H1 (cell line): ENCODE measurements around the gene PCIF1. TPM values are rescaled to one million over a fixed set of nuclear protein-coding genes. Genes with fewer than 3 reads are reported as not detected.

Experiments
- CTBP2 ChIP-seq: IDR thresholded peaks from 2 replicates; pipeline ENCODE4 v1.7.0; 2011; ENCODE audit warnings: borderline replicate concordance, mild to moderate bottlenecking, moderate library complexity, mixed read lengths, low read length; ENCODE audit not compliant: insufficient read depth, insufficient read length
- EGR1 ChIP-seq: IDR thresholded peaks from 2 replicates; pipeline ENCODE4 v1.6.1; 2011; ENCODE audit warnings: low read depth, low read length, borderline replicate concordance
- HDAC6 ChIP-seq: IDR thresholded peaks from one replicate; pipeline ENCODE4 v1.7.1; 2012; ENCODE audit warnings: low read depth, mild to moderate bottlenecking, inconsistent platforms, low read length, moderate library complexity
- KDM5A ChIP-seq: fragments of 200-600 bp; IDR thresholded peaks from 2 replicates; pipeline ENCODE4 v1.7.1; 2012; ENCODE audit warnings: mild to moderate bottlenecking, low read length, inconsistent platforms, mixed read lengths
- NANOG ChIP-seq: IDR thresholded peaks from 2 replicates; pipeline ENCODE4 v1.6.1; 2011; ENCODE audit warnings: low read length, low read depth, mild to moderate bottlenecking, inconsistent platforms; ENCODE audit not compliant: insufficient read depth, poor library complexity, severe bottlenecking
- POU5F1 ChIP-seq: IDR thresholded peaks from 2 replicates; pipeline ENCODE4 v1.6.1; 2011; ENCODE audit warnings: low read depth, mild to moderate bottlenecking, low read length, moderate library complexity
- SP2 ChIP-seq: IDR thresholded peaks from 2 replicates; pipeline ENCODE4 v1.6.1; 2012; ENCODE audit warnings: mild to moderate bottlenecking, low read length, inconsistent platforms
- TEAD4 ChIP-seq: IDR thresholded peaks from 2 replicates; pipeline ENCODE4 v1.6.1; 2012; ENCODE audit warnings: low read depth, low read length, inconsistent platforms, mixed read lengths
- polyA plus RNA-seq, 7 experiments: library from polyadenylated mRNA; depleted of rRNA in 3 of 7; stranded (reverse) in 5 of 7; unstranded in 2 of 7; fragments of >200 nt in 5 of 7; fragments of 200-250 nt in 2 of 7; gene quantifications; 1 replicate in 5 of 7; 2 replicates in 1 of 7; 4 replicates in 1 of 7; pipeline versions ENCODE4 v1.2.1 to v1.2.3, GENCODE V29; 2011 to 2013; ENCODE audit warnings: missing spikeins in 2 of 7, mixed read lengths in 2 of 7
- total RNA-seq: library from RNA; stranded (reverse); fragmentation: NEBNext Ultra II Directional; extraction: Animal tissue kit (Norgen Biotek cat#: 25700); gene quantifications from 2 replicates; pipeline ENCODE4 v1.2.1, GENCODE V29; 2021
- TF ChIP-seq, protein P1 (sequence below): fragments of 300-600 bp; sonication (generic); IDR thresholded peaks from 2 replicates; pipeline ENCODE4 v1.7.1; 2012; ENCODE audit warnings: low read length, moderate library complexity, mild to moderate bottlenecking, inconsistent platforms; ENCODE audit not compliant: insufficient replicate concordance
- TF ChIP-seq, protein P2 (sequence below): IDR thresholded peaks from 2 replicates; pipeline ENCODE4 v1.6.1; 2012; ENCODE audit warnings: inconsistent platforms

The PCIF1 gene
- total and polyA plus RNA-seq, 2 of the 8 experiments (the other 6 are each of a cell fraction or from before 2014, with no cell fraction given): 30.3 to 30.6 TPM

DNA sequence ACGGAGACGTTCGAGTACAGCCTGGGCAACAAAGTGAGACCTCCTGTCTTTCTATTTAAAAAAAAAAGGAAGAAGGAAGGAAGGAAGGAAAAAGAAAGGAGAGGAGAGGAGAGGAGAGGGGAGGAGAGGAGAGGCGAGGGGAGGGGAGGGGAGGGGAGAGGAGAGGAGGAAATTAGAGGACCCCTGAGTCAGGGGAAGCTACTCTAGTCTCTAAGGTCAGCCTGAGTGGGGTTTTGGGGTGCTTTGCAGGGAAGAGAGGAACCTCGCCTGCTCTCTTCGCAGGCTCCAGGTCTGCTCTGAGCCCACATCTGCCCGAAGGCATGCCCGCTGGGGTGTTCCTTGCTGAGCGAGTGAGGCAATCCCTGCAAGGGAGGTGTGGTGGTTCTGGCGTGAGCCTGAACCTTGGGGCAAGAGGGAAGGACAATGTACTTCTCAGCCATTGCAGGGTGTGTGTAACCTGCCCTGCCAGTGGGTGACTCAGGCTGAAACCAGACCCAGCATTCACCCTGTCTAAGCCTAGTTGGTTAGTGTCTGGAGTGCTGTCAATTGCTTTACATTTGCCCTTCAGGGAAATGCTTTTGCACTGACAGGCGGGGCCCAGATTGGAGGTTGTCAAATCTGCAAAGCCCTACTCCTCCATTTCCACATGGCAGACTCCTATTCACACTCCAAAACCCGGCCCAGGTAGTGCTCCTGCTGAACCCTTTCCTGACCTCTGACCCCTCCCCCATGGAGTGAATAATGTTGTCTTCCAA, 58.9 kb downstream of the PCIF1 start (continued):
- TF ChIP-seq, protein P1, sequence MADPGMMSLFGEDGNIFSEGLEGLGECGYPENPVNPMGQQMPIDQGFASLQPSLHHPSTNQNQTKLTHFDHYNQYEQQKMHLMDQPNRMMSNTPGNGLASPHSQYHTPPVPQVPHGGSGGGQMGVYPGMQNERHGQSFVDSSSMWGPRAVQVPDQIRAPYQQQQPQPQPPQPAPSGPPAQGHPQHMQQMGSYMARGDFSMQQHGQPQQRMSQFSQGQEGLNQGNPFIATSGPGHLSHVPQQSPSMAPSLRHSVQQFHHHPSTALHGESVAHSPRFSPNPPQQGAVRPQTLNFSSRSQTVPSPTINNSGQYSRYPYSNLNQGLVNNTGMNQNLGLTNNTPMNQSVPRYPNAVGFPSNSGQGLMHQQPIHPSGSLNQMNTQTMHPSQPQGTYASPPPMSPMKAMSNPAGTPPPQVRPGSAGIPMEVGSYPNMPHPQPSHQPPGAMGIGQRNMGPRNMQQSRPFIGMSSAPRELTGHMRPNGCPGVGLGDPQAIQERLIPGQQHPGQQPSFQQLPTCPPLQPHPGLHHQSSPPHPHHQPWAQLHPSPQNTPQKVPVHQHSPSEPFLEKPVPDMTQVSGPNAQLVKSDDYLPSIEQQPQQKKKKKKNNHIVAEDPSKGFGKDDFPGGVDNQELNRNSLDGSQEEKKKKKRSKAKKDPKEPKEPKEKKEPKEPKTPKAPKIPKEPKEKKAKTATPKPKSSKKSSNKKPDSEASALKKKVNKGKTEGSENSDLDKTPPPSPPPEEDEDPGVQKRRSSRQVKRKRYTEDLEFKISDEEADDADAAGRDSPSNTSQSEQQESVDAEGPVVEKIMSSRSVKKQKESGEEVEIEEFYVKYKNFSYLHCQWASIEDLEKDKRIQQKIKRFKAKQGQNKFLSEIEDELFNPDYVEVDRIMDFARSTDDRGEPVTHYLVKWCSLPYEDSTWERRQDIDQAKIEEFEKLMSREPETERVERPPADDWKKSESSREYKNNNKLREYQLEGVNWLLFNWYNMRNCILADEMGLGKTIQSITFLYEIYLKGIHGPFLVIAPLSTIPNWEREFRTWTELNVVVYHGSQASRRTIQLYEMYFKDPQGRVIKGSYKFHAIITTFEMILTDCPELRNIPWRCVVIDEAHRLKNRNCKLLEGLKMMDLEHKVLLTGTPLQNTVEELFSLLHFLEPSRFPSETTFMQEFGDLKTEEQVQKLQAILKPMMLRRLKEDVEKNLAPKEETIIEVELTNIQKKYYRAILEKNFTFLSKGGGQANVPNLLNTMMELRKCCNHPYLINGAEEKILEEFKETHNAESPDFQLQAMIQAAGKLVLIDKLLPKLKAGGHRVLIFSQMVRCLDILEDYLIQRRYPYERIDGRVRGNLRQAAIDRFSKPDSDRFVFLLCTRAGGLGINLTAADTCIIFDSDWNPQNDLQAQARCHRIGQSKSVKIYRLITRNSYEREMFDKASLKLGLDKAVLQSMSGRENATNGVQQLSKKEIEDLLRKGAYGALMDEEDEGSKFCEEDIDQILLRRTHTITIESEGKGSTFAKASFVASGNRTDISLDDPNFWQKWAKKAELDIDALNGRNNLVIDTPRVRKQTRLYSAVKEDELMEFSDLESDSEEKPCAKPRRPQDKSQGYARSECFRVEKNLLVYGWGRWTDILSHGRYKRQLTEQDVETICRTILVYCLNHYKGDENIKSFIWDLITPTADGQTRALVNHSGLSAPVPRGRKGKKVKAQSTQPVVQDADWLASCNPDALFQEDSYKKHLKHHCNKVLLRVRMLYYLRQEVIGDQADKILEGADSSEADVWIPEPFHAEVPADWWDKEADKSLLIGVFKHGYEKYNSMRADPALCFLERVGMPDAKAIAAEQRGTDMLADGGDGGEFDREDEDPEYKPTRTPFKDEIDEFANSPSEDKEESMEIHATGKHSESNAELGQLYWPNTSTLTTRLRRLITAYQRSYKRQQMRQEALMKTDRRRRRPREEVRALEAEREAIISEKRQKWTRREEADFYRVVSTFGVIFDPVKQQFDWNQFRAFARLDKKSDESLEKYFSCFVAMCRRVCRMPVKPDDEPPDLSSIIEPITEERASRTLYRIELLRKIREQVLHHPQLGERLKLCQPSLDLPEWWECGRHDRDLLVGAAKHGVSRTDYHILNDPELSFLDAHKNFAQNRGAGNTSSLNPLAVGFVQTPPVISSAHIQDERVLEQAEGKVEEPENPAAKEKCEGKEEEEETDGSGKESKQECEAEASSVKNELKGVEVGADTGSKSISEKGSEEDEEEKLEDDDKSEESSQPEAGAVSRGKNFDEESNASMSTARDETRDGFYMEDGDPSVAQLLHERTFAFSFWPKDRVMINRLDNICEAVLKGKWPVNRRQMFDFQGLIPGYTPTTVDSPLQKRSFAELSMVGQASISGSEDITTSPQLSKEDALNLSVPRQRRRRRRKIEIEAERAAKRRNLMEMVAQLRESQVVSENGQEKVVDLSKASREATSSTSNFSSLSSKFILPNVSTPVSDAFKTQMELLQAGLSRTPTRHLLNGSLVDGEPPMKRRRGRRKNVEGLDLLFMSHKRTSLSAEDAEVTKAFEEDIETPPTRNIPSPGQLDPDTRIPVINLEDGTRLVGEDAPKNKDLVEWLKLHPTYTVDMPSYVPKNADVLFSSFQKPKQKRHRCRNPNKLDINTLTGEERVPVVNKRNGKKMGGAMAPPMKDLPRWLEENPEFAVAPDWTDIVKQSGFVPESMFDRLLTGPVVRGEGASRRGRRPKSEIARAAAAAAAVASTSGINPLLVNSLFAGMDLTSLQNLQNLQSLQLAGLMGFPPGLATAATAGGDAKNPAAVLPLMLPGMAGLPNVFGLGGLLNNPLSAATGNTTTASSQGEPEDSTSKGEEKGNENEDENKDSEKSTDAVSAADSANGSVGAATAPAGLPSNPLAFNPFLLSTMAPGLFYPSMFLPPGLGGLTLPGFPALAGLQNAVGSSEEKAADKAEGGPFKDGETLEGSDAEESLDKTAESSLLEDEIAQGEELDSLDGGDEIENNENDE: no peak
- TF ChIP-seq NANOG (no peak), POU5F1 (no peak), HDAC6 (no peak), SP2 (no peak), TEAD4 (no peak), CTBP2 (no peak), KDM5A (no peak), EGR1 (no peak)
- TF ChIP-seq, protein P2, sequence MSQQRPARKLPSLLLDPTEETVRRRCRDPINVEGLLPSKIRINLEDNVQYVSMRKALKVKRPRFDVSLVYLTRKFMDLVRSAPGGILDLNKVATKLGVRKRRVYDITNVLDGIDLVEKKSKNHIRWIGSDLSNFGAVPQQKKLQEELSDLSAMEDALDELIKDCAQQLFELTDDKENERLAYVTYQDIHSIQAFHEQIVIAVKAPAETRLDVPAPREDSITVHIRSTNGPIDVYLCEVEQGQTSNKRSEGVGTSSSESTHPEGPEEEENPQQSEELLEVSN: no peak
